HepG2 (cell line): ENCODE results near the gene CDK7. TPM values are rescaled to one million over a fixed set of nuclear protein-coding genes. Genes with fewer than 3 reads are reported as not detected.

Experiments
- CCAR2 ChIP-seq: fragments of 200-400 bp; formaldehyde crosslinking; optimal IDR thresholded peaks from 2 replicates; pipeline ENCODE3; 2018; ENCODE audit warnings: low read depth, mild to moderate bottlenecking, low read length, moderate library complexity
- CREM ChIP-seq, 2 experiments: sonication (generic) in 1 of 2; formaldehyde crosslinking in 1 of 2; IDR thresholded peaks; 2 replicates each; pipeline versions ENCODE4 v1.4.0 to v1.6.1; 2016 to 2020; ENCODE audit warnings: antibody characterized with exemption in 1 of 2, mild to moderate bottlenecking in 1 of 2, missing genetic modification reagents in 1 of 2
- JUN ChIP-seq: sonication (generic); formaldehyde crosslinking; IDR thresholded peaks from 2 replicates; pipeline ENCODE4 v1.4.0; 2020; ENCODE audit warnings: mild to moderate bottlenecking, missing genetic modification reagents
- KMT2A ChIP-seq: sonication (generic); formaldehyde crosslinking; IDR thresholded peaks from 2 replicates; pipeline ENCODE4 v1.4.0; 2020; ENCODE audit warnings: missing genetic modification reagents
- NFRKB ChIP-seq: fragments of 450-650 bp; IDR thresholded peaks from 2 replicates; pipeline ENCODE4 v1.6.1; 2017
- TAF15 ChIP-seq: fragments of 200-400 bp; formaldehyde crosslinking; IDR thresholded peaks from one replicate; pipeline ENCODE4 v1.6.1; 2018; ENCODE audit warnings: mild to moderate bottlenecking, low read depth, low read length; ENCODE audit not compliant: poor library complexity, severe bottlenecking
- TGIF2 ChIP-seq: IDR thresholded peaks from 2 replicates; pipeline ENCODE4 v1.6.1; 2016; ENCODE audit warnings: control low read depth, missing compliant biosample characterization
- YY1 ChIP-seq: IDR thresholded peaks from 2 replicates; pipeline ENCODE4 v1.6.1; 2011; ENCODE audit warnings: low read length, low read depth, moderate library complexity, mild to moderate bottlenecking; ENCODE audit not compliant: insufficient read depth, insufficient replicate concordance
- ZNF234 ChIP-seq: sonication (generic); formaldehyde crosslinking; conservative IDR thresholded peaks from 2 replicates; pipeline ENCODE4 v1.5.1; 2020; ENCODE audit warnings: mild to moderate bottlenecking, missing genetic modification reagents
- ZNF451 ChIP-seq: sonication (generic); formaldehyde crosslinking; IDR thresholded peaks from 2 replicates; pipeline ENCODE4 v1.5.0; 2020; ENCODE audit warnings: mild to moderate bottlenecking, missing genetic modification reagents
- polyA plus RNA-seq, 8 experiments: library from polyadenylated mRNA; depleted of rRNA in 3 of 8; stranded (reverse) in 7 of 8; unstranded in 1 of 8; fragments of >200 nt; fragmentation: Illumina TruSeq in 4 of 8; extraction: Trizol in 4 of 8; gene quantifications; 2 replicates each; pipeline versions ENCODE4 v1.2.1 to v1.2.3, GENCODE V29; 2011 to 2016; ENCODE audit warnings: low read depth in 4 of 8, missing spikeins in 1 of 8, mixed read lengths in 1 of 8; ENCODE audit not compliant: insufficient read depth in 1 of 8
- total RNA-seq, 5 experiments: library from RNA; depleted of rRNA; stranded (reverse); fragments of >200 nt; fragmentation: Illumina TruSeq; extraction: Trizol; gene quantifications; 2 replicates each; pipeline ENCODE4 v1.2.3, GENCODE V29; 2016; ENCODE audit warnings: low read depth in 1 of 5
- TF ChIP-seq, protein P1 (sequence below): sonication (generic); formaldehyde crosslinking; IDR thresholded peaks from 2 replicates; pipeline ENCODE4 v1.4.0; 2020; ENCODE audit warnings: low read depth, mild to moderate bottlenecking, missing genetic modification reagents
- TF ChIP-seq, protein P2 (sequence below): sonication (generic); formaldehyde crosslinking; IDR thresholded peaks from 2 replicates; pipeline ENCODE4 v1.4.0; 2020; ENCODE audit warnings: missing genetic modification reagents
- TF ChIP-seq, protein P3 (sequence below): sonication (generic); formaldehyde crosslinking; IDR thresholded peaks from 2 replicates; pipeline ENCODE4 v1.9.0; 2021; ENCODE audit warnings: missing genetic modification reagents, mild to moderate bottlenecking, borderline replicate concordance
- TF ChIP-seq, protein P4 (sequence below): sonication (generic); formaldehyde crosslinking; IDR thresholded peaks from 2 replicates; pipeline ENCODE4 v1.4.0; 2020; ENCODE audit warnings: low read depth, missing genetic modification reagents
- TF ChIP-seq, protein P5 (sequence below): IDR thresholded peaks from 2 replicates; pipeline ENCODE4 v1.6.1; 2016; ENCODE audit warnings: low read depth, control low read depth

Gene CDK7
- total and polyA plus RNA-seq, 2 of the 13 experiments (the other 11 are each of a cell fraction or from before 2014, with no cell fraction given) = 41.2 to 54.9 TPM

DNA sequence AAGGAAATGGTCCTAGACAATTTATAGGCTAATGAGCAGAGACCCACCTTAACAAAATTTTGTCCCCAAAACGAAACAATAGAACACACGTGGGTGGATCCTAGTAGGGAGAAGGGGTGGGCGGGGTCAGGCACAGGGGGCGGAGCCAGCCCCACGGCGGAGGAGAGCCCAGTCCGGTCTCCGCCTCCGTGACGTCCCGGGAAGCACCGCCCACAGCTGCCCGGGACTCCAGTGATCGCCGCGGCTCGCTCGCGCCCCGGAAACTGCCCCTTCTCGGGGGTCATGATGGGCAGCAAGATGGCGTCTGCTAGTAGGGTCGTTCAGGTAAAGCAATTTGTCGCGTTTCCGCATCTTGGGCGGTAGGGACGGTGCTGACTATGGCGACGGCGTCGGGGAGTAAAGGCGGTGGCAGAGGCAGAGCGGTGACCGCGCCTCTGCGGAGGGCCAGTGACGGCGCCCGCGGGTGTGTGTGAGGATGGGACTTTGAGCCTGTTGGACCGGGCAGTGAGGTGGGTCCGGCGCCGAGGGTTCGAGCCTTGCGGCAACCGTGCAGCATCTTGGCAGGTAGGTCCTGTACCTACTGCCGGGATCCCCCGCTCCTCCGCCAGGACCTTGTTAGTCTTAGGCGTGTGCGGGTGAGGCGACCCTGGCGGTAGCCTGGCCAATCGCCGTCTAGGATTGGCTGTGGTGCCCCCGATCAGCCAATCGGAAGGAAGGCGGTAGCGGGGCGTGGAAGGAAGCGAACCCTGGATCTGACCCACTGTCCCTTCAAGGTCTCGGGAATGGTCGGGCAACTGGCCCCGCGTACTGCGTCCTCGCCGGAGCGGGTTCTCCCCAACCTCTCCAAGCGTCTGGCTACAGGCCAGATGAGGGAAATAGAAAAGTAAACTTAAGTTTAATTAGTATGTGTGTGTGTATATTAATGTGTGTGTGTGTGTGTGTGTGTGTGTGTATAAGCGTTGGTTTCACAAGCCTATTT is 16.8 kb upstream of the CDK7 start (continued):
- TF ChIP-seq, protein P1, sequence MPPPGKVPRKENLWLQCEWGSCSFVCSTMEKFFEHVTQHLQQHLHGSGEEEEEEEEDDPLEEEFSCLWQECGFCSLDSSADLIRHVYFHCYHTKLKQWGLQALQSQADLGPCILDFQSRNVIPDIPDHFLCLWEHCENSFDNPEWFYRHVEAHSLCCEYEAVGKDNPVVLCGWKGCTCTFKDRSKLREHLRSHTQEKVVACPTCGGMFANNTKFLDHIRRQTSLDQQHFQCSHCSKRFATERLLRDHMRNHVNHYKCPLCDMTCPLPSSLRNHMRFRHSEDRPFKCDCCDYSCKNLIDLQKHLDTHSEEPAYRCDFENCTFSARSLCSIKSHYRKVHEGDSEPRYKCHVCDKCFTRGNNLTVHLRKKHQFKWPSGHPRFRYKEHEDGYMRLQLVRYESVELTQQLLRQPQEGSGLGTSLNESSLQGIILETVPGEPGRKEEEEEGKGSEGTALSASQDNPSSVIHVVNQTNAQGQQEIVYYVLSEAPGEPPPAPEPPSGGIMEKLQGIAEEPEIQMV (CRISPR knock-in tag) = 0 out of 2 replicates have a peak, but pooled peaks have one; percentile 32
- peak; percentile 89 for TF ChIP-seq TGIF2
- TF ChIP-seq JUN (CRISPR knock-in tag) = no peak; the same call in none of the 2 replicates
- TF ChIP-seq, protein P2, sequence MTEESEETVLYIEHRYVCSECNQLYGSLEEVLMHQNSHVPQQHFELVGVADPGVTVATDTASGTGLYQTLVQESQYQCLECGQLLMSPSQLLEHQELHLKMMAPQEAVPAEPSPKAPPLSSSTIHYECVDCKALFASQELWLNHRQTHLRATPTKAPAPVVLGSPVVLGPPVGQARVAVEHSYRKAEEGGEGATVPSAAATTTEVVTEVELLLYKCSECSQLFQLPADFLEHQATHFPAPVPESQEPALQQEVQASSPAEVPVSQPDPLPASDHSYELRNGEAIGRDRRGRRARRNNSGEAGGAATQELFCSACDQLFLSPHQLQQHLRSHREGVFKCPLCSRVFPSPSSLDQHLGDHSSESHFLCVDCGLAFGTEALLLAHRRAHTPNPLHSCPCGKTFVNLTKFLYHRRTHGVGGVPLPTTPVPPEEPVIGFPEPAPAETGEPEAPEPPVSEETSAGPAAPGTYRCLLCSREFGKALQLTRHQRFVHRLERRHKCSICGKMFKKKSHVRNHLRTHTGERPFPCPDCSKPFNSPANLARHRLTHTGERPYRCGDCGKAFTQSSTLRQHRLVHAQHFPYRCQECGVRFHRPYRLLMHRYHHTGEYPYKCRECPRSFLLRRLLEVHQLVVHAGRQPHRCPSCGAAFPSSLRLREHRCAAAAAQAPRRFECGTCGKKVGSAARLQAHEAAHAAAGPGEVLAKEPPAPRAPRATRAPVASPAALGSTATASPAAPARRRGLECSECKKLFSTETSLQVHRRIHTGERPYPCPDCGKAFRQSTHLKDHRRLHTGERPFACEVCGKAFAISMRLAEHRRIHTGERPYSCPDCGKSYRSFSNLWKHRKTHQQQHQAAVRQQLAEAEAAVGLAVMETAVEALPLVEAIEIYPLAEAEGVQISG (CRISPR knock-in tag) = peak; percentile 72
- TF ChIP-seq, protein P3, sequence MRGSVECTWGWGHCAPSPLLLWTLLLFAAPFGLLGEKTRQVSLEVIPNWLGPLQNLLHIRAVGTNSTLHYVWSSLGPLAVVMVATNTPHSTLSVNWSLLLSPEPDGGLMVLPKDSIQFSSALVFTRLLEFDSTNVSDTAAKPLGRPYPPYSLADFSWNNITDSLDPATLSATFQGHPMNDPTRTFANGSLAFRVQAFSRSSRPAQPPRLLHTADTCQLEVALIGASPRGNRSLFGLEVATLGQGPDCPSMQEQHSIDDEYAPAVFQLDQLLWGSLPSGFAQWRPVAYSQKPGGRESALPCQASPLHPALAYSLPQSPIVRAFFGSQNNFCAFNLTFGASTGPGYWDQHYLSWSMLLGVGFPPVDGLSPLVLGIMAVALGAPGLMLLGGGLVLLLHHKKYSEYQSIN (CRISPR knock-in tag) = no peak
- peak; percentile 81; the same call in 1 of the 2 replicates for TF ChIP-seq ZNF451 (CRISPR knock-in tag)
- TF ChIP-seq, protein P4, sequence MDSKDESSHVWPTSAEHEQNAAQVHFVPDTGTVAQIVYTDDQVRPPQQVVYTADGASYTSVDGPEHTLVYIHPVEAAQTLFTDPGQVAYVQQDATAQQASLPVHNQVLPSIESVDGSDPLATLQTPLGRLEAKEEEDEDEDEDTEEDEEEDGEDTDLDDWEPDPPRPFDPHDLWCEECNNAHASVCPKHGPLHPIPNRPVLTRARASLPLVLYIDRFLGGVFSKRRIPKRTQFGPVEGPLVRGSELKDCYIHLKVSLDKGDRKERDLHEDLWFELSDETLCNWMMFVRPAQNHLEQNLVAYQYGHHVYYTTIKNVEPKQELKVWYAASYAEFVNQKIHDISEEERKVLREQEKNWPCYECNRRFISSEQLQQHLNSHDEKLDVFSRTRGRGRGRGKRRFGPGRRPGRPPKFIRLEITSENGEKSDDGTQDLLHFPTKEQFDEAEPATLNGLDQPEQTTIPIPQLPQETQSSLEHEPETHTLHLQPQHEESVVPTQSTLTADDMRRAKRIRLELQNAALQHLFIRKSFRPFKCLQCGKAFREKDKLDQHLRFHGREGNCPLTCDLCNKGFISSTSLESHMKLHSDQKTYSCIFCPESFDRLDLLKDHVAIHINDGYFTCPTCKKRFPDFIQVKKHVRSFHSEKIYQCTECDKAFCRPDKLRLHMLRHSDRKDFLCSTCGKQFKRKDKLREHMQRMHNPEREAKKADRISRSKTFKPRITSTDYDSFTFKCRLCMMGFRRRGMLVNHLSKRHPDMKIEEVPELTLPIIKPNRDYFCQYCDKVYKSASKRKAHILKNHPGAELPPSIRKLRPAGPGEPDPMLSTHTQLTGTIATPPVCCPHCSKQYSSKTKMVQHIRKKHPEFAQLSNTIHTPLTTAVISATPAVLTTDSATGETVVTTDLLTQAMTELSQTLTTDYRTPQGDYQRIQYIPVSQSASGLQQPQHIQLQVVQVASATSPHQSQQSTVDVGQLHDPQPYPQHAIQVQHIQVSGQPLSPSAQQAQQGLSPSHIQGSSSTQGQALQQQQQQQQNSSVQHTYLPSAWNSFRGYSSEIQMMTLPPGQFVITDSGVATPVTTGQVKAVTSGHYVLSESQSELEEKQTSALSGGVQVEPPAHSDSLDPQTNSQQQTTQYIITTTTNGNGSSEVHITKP (CRISPR knock-in tag) = no peak
- TF ChIP-seq, protein P5, sequence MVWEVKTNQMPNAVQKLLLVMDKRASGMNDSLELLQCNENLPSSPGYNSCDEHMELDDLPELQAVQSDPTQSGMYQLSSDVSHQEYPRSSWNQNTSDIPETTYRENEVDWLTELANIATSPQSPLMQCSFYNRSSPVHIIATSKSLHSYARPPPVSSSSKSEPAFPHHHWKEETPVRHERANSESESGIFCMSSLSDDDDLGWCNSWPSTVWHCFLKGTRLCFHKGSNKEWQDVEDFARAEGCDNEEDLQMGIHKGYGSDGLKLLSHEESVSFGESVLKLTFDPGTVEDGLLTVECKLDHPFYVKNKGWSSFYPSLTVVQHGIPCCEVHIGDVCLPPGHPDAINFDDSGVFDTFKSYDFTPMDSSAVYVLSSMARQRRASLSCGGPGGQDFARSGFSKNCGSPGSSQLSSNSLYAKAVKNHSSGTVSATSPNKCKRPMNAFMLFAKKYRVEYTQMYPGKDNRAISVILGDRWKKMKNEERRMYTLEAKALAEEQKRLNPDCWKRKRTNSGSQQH (CRISPR knock-in tag) = peak; percentile 78; the same call in 1 of the 2 replicates
- TF ChIP-seq CREM (IDR thresholded peaks at IDR 0.05) = peak; percentile 46; the same call in 1 of the 2 replicates
- no peak for TF ChIP-seq CREM (CRISPR knock-in tag; IDR thresholded peaks at IDR 0.05)
- no peak for TF ChIP-seq TAF15
- peak; percentile 93 for TF ChIP-seq YY1
- TF ChIP-seq ZNF234 (CRISPR knock-in tag) = 0 out of 2 replicates have a peak, but pooled peaks have one; percentile 48
- TF ChIP-seq NFRKB = no peak
- TF ChIP-seq KMT2A (CRISPR knock-in tag) = peak; percentile 85; the same call in 1 of the 2 replicates
- TF ChIP-seq CCAR2 = no peak
